ENCODE data around the gene ZFAND3.

- TF ChIP-seq POLR2A (IDR thresholded peaks at IDR 0.05; ENCODE audit: low read length) (no peak), GATA1 (IDR thresholded peaks at IDR 0.05; ENCODE audit: low read depth, low read length) (no peak)
Measured at GRCh38 chr6:37840940-37841300, 21.4 kb downstream of the ZFAND3 start.

Data from erythroblast (primary cell).